NCI-H524 (cell line): Measurements from ENCODE around the gene ATP11A.
"Not testable (repeated sequence)": the region's sequence is repeated elsewhere in the genome, so short reads cannot be mapped to it uniquely, and the experiment has no call there.

Experiments used
- DNase-seq, 2 experiments: peaks; one replicate each; lab custom pipeline; 2025; lab: John Stamatoyannopoulos, UW

ATP11A gene

DNA sequence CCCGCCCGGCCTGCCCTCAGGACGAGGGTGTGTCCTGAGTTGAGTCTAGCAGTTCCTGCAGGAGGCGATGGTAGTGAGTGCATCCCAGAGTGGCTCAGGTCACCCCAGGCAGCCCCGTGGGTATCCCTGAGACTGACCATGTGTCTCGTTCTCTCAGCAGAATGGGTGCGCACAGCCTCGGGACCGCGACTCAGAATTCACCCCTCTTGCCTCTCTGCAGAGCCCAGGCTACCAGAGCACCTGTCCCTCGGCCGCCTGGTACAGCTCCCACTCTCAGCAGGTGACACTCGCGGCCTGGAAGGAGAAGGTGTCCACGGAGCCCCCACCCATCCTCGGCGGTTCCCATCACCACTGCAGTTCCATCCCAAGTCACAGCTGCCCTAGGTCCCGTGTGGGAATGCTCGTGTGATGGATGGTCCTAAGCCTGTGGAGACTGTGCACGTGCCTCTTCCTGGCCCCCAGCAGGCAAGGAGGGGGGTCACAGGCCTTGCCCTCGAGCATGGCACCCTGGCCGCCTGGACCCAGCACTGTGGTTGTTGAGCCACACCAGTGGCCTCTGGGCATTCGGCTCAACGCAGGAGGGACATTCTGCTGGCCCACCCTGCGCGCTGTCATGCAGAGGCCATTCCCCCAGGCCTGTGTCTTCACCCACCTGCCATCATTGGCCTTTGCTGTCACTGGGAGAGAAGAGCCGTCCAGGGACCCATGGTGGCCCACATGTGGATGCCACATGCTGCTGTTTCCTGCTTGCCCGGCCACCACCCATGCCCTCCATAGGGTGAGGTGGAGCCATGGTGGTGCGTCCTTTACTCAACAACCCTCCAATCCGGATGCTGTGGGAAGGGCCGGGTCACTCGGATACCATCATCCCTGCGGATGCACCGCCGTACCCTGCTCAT, 192.1 kb downstream of the ATP11A start:
- no peak for DNase-seq

DNA sequence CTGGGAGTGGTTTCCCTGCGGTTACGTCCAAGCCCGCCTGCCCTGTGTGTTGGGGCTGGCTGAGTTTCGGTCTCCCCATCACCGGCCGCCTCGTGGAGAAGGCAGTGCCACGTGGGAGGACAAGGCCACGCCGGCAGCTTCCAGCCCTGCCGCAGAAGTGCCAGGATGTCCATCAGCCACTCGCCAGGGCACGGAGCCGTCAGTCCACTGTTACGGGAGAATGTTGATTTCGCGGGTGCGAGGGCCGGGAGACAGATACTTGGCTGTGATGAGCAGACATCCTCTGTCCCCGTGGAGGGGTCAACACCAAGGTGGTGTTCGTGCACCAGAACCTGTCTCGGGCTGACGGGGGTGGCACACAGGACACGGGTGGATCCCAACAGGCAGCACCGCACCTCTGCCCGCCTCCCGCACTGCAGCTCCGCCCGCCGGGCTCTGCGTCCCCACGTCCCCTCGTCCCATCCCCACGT, 192.8 kb downstream of the ATP11A start:
- DNase-seq = no peak

- no peak for DNase-seq
Measured at GRCh38 chr13:112883241-112883945, 193.6 kb downstream of the ATP11A start.

DNA sequence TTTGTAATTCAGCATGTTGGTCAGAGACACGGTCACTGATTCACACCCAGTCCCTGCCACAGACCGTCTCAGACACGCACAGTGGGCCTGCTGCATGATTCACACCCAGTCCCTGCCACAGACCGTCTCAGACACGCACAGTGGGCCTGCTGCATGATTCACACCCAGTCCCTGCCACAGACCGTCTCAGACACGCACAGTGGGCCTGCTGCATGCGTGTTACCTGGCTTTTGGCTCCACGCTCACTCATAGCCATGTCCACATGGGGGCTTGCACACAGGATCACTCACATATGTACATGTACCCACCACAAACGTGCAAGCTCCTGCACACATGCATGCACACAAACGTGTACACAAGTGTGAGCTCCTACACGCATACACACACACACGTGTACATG, 194.9 kb downstream of the ATP11A start:
- not testable (repeated sequence) for DNase-seq

- DNase-seq = no peak
Measured at GRCh38 chr13:112885242-112885781, 195.5 kb downstream of the ATP11A start.

GRCh38 chr13:112885782-112886268, 196.0 kb downstream of the ATP11A start:
- peak; percentile 38 to 80 for DNase-seq

- no peak for DNase-seq
Measured at GRCh38 chr13:112887151-112887550, 197.3 kb downstream of the ATP11A start.

DNA sequence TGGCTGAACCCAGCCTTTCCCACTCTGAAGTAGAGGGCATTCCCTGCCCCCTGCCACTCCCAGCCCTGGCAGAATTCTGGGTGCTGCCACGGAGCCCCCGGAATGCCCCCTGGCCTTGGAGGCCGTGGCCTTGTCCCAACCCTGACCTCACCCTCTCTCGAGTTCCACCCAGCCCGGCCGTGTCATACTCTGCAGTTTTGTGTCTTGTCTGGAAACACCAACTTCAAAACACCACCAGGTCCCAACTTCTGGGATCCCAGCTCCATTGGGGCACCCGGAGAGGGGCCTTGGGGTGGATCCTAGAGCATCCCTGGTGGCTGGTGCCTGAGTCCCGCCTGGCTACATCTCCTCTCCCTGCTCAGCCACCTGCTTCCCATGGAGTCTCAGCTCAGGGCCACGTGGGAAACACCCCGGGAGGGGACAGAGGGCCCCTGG, 197.7 kb downstream of the ATP11A start:
- DNase-seq = no peak

DNA sequence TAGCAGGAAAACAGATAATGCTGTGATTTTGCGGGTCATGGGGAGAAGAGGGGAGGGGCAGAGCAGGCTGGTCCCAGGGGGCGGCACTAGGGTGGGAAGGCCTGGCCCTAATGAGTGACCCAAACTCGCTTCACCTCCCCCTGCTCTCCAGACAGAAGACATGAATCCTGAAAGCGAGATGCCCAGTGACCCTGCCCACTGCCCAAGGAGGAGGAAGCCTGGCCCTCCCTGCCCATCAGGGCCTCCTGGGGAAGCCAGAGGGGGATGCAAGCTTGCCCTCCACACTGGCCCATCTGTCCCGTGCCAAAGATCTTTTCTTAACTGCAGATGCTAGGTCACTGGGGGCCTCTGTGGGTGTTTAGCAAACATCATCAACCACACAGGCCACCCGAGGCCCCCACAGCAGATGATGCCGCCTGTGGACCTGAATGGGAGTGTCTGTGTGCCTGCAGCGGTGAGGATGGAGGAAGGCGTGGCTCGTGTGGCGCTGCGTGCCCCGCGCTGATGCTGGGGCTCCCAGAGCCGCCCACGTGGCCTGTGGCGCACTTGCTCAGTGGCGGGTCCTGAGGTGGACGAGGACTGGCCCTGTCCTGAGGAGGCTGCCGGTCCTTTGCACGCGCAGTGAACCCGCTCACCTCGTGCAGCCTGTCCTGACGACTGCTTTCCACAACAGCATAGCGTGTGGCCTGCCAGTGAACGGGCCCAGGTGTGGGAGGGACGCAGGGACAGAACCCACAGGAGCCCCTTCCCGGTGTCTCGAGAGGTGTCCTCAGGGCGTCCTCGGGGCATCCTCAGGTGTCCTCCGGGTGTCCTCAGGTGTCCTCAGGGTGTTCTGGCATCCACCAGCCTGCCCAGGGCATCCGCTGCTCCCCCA, 198.6 kb downstream of the ATP11A start:
- no peak for DNase-seq

DNA sequence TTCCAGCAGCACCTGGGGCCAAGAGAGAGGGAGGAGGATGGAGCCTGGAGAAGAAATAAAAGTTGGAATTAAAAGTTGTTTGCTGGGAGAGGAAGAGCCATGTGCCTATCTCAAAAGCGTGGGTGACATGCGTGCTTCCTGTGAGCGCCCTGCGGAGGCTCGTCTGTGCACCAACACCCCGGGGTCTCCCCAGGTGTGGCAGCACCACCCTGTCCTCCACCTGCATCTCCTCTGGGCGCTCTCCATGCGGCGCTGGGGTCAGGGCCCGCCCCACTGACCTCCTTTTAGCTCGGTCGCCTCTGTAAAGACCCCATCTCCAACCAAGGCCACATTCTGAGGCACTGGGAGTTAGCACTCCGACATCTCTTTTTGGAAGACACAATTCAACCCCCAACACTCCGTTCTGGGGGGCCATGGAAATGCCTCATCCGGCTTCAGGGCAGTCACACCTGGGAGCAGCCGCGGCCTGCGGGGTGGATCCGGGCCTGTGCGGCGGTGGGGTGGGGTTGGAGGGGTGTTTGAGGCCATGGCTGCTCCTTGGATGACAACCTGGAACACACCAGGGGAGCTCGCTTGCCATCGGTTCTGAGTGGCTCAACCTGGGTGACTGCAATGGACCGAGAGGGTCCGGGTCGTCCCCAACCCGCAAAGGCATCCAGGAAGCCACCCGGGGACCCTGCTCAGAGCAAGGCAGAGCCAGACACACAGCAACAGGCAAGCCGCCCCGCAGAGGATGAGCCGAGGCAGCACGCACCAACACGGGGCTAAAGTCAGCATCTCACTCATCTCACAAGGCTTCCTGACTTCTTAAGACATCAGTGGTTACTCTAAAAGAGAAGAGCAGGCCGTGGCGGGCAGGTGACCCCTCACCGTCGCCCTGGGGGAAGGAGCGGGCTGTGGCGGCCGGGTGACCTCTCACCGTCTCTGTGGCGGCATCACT, 199.8 kb downstream of the ATP11A start:
- no peak for DNase-seq

- no peak for DNase-seq
Measured at GRCh38 chr13:112890316-112891145, 200.7 kb downstream of the ATP11A start.

DNA sequence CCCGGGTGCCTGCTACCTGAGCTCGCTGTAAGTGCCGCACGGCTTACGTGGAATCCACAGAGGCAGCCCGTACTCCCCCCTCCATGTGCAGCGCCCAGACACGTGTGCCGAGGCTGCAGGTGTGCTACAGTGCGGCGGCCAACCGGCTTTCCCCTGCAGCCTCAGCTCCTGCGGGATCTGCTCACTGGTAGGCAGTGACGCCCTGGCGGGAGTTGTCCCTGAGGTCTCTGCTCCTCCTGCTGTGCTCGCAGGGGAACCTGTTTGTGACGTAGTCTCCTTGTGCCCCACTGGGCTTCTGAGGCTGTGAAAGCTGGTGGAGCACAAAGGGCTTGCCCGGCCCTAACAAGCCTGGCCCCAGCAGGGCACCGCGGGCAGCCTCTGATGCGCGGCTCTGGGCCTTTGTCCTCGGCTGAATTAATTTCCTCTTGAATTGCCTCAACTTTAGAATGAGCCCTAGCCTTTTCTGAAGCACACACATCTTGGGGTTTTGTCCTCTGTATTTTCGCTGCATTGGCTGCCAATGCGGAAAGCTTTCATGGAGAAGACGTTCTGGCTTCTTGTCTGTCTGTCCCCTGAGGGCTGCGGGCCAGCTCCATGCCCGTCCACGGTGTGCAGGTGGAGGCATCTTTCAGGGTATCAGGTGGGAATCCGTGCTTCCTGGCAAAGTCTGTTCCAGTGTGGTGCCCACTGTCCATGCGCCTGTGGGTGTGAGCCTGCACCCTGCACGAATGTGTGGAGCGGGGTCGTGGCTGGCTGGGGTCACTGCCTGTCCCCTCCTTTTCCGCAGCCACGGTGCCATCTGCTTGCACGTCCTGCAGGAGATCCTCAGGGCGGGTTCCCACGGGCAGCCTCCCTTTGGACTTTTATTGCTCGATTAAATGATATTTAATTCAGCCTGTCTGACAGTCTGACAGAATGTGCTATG, 201.9 kb downstream of the ATP11A start:
- DNase-seq = no peak

GRCh38 chr13:112892426-112893206, 202.8 kb downstream of the ATP11A start:
- DNase-seq = no peak

DNA sequence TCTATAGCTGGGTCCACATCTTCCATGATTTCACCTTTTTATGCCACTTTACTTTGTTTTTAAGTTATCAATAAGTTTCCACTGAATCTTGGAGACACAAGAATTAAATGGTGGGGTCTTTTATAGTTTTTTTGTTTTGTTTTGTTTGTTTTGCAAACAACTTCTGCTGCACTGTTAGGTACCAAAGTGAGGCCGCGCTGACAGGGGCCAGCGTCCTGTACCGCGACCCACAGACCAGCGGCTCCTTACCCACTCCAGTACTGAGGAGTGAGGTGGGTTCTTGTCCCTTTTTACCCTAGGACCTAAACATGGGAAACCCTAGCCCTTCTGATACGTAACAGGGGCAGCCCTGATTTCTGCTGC, 203.3 kb downstream of the ATP11A start:
- no peak for DNase-seq

DNA sequence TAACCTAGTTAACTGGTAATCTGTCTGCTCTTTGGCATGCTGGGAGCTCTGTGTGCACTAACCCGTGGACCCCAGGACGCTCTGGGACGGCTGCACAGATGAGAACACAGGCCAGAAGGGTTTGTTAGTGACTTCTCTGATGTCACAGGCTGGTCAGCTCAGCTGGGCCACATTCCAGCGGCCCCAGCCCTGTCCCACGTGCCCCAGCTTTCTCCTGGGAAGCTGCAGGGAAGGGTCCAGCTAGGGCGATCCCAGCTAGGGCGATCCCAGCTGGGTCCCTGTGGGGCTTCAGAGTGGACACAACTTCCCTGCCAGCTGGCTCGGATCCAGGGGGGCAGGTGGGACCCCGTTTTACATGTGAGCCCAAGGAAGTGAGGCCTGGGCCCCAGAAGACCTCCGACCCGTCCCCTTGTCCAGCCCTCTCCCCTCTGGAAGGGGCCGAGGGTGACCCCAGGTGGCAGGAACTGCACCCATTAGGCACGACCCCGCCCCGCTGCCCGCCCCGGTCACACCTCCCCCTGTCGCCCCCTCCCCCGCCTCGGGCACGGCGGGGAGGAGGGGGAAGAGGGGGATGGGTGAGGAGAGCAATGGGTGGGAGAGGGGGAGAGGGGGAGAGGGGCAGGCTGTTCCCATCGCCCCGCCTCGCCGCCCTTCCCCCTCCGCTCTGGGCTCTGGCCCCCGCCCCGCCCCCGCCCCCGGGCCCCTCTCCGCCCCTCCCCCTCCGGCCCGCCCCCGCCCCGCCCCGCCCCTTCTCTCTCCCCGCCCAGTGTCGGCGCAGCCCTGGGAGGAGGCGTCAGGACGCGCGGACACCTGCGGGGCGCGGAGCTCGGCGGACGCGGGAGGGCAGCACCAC, 204.0 kb downstream of the ATP11A start:
- peak; percentile 13 to 31 for DNase-seq

GRCh38 chr13:112894423-112894672, 204.5 kb downstream of the ATP11A start:
- no peak for DNase-seq
